ENCODE data around the gene FBXO28.

DNA sequence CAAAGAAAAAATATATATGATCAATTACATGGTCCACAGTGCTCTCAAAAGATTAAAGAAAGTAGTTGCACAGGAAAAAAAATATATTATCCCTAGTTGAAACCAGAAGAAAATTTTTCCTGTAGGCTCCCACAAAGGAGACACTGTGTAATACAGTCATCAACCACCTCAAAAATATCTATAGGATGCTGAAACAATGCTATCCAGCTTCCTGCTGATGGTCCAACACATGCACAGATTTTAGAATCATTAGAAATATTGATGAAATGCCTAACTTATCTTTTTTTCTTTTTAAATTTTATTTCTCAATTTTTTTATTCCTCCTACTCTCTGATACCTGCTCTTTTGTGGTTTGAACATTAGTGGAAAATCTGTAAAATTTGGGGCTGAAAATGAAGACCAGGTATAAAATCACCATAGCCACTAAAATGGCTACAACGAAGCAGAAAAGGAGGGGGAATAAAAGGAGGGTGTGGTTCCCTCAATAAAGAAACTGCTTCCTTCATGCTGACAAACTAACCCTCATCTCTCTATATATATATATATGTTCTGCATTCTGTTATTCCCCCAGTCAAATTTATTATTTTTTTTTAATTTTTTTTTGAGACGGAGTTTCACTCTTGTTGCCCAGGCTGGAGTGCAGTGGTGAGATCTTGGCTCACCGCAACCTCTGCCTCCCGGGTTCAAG lies 28.3 kb upstream of the FBXO28 start:
- TF ChIP-seq CTCF (IDR thresholded peaks at IDR 0.05): no peak
- no peak for TF ChIP-seq REST (IDR thresholded peaks at IDR 0.05; ENCODE audit: insufficient read depth in 1 of 2, low read depth in 2 of 2, low read length in 1 of 2)
- no peak for TF ChIP-seq POLR2AphosphoS5 (IDR thresholded peaks at IDR 0.05; ENCODE audit: low read depth, low read length)
- no peak for TF ChIP-seq TCF7L2 (IDR thresholded peaks at IDR 0.05; ENCODE audit: low read depth, low read length)
- no peak for TF ChIP-seq SIN3A (IDR thresholded peaks at IDR 0.05; ENCODE audit: borderline replicate concordance, insufficient read depth, low read depth, low read length)

Data from Panc1 (cell line).